ENCODE data around the gene PHF8.

Gene PHF8

DNA sequence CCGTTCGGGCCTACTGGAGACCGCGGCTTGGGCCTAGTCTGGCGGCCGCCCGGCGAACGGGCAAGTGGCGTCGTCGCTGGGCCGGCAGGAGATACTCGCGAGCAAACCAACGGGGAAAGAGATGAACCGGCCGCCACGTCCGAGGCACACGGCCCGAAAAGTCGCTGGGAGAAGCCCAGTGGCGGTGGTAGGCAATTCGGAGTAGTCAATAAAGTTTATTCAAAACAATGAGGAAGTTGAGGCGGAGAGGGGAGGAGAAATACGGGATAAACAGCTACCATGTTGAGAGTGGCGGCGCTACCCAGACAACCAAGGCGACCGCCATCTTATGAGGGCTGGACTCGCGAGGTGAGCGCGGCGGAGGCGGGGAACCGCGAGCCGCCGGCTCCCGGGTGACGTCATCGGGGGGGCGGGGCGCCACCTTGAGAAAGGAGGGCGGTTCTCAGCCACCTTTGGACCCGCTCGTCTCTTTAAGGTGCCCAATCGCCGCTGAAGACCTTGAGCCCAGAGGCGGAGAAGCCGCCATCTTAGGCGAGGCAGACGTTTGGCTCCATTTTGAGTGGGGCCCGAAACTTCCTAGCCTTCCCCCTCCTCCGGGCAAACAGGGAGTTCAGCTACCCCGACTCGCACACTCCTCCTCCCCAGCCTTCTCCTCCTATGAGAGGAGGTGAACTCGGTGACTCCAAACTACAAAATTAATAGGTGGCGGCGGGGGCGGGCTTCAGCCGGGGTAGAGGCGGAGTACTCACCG lies at the start of gene PHF8:
PHF8 (minus strand) TSS at position 348 of the 751 bp plus-strand sequence. CDS start 1,745 bp downstream, outside the sequence.
- DNase-seq (ENCODE audit: low read depth, low spot score), result peak; percentile 73

DNA sequence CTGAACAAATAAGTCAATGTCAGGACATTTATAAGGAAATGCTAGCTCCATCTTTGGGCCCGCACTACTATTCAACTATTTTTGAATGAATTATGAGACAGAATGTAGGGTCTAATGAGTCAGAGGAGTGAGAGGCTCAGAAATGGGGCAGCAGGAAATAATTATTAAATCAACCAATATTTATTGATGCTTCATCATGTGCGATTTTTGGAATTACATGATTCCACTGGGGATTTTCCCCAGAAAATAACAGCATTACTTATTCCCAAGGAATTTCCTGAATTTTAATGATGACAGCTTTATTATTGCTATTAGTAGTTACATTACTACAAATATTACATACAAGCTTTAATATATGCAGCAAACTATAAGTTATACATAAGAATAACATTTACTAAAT lies 49.3 kb upstream of the PHF8 start:
- DNase-seq (ENCODE audit: low read depth, low spot score), result no peak

DNA sequence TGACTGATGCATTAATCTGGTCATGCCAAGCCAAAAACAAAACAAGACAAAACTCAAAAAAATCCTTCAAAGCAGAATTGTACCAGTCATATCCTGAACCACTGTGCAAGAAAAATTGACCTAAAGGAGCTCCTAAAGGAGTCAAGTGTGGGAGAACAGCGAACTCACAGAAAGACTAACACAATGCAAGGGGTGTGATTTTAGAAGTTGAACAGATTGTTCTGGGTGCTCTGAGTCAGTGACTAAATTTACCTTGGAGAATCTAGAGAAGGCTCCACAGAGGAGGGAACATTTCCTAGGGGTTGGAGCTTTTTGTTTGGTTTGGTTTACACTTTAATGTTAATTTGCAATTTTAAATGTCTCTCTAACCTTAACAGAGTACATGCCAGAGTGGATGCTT lies 48.9 kb upstream of the PHF8 start:
- no peak for DNase-seq (ENCODE audit: low read depth, low spot score)

DNA sequence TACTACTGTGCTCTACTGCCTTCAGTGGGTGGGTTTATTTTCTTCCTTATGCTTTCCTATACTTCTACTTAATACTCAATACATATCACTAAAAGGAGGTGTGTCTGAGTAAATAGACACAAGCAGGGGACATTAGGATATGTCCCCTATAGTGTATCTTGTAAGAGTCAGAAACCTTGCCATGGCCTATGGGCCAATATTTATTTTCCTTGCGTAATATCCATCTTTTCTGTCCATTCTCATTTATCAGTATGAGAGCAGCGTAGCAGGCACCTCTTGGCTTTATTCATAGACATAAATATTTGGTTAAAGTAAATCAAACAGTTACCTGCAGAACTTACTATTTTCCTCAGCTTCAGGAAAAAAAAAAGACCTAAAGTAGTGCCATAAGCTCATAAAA lies 46.6 kb upstream of the PHF8 start:
- no peak for DNase-seq (ENCODE audit: low read depth, low spot score)

DNA sequence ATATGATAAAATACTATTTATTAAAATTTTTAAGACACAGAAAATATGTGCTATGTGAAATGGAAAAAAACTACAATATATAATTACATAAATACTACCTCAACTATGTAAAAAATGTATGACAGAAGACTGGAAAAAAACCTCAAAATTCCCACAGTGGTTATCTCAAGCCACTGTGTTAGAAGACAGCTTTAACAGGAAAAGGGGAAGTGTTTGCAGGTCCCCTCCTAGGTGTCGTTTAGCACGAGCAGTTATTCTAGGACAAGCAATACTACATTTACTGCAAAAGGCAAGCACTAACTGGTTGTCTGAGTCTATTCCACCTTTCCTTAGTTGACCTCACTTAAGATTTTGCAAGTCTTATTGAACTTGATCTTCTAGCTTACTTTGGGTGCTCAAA lies 44.9 kb upstream of the PHF8 start:
- no peak for DNase-seq (ENCODE audit: low read depth, low spot score)

DNA sequence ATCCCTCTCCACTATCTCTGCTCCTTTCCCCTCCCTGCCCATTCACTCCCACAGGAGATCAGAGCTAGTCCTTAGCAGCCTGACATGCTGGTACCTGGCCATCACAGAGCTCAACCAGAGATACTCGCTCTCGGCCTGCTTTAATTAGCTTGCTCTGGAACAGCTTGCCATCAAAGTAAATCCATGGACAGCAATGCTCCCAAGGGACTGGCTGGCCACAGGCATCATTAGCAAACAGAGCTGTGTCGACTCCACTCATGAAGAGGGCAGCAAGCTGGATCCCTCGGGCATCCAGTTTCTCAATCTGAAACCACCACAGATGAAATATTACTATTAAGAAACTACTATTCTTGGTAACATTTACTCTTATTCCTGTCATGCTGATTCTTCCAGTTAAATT lies 43.4 kb upstream of the PHF8 start:
- DNase-seq (ENCODE audit: low read depth, low spot score), result no peak

DNA sequence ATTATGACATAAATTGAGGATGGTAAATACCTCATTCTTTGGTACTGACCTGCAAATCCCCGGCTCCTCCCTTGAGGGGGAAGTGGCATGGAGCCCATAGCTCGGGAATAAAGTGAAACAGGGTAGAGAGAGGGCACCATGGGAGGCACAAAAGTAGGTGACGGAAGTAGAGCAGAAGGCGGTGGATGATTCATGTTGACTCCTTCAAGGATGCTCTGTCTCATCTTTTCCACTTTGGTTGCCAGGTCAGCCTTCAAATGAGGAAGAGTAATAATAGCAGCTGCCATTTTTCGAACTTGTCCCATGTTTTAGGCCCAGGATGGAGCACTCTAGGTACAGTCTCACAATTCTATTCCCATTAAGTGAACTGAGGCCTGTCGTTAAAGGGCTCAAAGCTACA lies 41.4 kb upstream of the PHF8 start:
- no peak for DNase-seq (ENCODE audit: low read depth, low spot score)

DNA sequence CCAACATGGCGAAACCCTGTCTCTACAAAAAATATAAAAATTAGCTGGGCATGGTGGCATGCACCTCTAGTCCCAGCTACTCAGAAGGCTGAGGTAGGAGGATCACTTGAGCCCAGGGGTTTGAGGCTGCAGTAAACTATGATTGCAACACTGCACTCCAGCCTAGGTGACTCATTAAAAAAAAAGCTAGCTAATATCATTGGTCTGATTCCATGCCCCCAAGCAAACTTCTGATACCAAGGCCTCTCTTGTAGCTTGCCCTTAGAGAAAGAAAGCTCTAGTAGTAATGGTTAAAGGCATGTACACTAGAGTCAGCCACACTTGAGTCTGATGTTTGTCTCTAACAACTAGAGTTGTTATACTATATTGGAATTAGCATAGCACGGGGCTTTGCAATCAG lies 32.6 kb upstream of the PHF8 start:
- no peak for DNase-seq (ENCODE audit: low read depth, low spot score)

DNA sequence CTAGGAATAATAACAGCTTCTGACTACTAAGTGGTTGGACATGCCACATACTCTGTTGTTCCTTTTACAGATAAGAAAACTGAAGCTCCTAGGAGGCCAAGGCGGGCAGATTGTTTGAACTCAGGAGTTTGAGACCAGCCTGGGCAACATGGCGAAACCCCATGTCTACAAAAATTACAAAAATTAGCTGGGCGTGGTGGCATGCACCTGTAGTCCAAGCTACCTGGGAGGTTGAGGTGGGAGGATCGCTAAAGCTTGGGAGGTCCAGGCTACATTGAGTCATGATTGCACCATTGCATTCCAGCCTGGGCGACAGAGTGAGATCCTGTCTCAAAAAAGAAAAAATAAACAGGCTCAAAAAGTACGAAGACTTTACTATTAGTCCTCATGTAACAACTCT lies 30.6 kb upstream of the PHF8 start:
- DNase-seq (ENCODE audit: low read depth, low spot score), result no peak

DNA sequence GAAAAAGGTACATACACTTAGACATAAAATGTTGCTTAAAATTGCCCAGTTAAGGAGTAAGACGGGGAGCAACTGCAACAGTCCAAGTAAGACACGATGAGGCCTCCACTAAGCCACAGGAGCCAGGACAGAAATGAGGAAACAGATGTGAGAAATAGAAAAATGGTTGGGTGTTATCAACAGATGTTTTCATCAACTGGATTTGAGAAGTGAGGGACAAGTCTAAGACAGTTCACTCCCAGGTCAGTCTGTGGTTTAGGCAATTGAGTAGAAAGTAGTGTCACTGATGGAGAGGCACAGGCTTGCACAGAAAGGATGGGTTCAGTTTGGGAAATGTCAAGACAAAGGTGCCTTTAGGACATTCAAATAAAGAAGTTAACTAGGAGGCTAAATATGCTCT lies 23.5 kb upstream of the PHF8 start:
- no peak for DNase-seq (ENCODE audit: low read depth, low spot score)

DNA sequence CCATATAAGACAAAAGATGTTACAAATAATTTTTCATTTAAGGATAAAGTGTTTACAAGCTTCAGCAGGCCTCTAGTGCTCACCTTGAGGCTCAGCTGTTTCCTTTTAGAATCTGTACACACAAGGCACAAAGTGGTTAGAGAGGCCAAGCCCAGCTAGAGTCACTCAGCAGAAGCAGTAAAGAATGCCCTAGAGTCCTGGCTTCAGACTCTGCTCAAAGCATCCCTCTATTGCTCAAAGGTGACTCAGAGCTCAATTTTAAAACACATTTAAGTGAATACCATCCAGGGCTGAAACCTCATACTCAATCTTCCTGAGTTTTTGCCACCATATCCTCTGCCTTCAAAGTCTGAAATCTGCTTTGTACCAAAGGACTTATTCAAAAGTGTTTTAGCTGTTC lies 22.6 kb upstream of the PHF8 start:
- no peak for DNase-seq (ENCODE audit: low read depth, low spot score)

DNA sequence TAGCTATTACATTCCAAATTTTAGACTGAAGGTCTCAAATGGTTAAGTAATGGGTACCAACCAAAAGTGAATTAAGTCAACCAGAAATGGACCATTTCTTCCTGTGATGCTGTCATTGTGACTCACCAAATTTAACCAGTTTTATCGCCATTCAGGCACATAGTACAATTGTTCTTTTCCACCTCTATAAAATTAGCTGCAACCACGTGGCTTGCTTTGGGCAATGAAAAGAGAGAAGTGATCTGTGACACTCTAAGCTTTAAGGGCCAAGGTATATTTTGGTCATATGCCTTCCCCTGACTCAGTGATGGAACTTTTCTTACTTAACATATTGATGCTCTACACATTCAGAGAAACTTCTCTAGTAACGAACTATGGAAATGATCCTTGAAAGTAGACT lies 20.3 kb upstream of the PHF8 start:
- no peak for DNase-seq (ENCODE audit: low read depth, low spot score)

DNA sequence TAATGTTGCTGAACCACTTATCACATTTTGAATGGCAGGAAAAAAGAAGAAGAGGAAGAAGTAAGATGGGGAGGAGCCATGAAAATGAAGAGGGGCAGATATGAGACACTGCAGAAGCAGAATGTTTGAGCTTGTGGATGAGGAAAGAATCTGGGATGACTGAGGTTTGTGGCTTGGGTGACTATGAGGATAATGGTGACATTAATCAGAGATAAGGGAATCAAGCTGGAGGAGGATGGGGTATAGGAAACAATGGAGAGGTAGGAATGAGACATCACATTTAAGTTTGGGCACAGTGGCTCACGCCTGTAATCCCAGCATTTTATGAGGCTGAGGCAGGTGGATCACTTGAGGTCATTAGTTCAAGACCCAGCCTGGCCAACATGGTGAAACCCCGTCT lies 19.1 kb upstream of the PHF8 start:
- no peak for DNase-seq (ENCODE audit: low read depth, low spot score)

DNA sequence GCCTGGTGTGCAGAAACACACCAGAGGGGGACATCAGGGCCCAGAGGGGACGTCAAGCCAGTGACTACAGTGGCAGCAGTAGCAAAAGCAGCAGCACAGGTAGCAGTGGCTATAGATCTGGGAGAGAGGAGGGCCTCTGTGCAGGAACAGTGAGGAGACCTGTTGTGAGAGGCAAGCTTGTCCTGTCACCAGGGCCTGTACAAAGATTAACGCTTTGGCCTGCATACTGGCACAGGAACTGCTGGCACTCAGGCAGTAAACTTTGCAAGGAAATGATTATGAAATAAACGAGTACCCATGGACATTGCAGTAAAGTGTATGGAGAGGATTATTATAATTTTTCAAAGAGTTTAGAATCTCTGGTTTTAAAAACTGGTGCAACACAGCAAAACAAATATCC lies 5.5 kb upstream of the PHF8 start:
- no peak for DNase-seq (ENCODE audit: low read depth, low spot score)

DNA sequence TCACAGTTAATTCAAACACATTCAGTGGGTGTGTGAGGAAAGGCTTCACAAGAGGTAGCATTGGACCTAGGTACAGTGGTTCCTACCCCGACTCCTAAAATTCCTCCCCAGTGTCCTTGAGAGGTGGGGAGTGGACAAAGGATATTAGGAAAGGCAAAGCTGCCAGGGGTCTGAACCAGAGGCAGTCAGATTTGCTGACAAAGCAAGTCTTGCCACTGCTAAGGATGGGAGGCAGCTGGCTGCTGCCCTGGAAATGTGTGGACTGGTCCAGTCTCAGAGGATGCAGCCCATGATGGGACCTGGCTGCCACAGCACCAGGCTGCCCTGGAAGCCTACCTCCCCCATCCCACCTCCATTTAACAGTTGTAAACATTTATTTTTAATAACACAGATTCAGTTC lies 4.1 kb upstream of the PHF8 start:
- DNase-seq (ENCODE audit: low read depth, low spot score), result no peak

DNA sequence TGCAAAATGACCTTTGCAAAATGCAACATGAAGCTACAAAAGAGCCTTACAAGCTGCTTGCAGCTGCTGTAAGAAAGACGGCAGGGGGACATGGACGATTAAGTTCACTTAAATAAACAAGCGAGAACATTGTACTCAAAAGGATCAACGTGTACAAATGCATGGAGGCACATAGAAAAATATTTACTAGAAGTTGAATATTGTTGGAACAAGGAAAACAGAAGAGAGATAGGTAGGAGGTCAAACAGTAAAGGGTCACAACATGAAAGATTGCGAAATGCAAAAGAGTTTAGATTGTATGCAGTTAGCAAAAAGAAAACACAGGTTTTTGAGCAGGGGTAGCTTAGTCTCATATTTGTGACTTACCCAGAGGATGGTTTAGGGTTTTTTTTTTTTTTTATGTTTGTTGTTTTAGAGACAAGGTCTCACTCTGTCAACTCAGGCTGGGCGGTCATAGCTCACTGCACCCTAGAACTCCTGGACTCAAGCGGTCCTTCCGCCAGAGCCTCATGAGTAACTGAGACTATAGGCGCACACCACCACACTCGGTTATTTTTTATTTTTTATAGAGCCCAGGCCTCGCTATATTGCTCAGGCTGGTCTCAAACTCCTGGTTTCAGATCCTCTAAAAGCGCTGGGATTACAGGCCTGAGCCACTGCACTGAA lies 1.4 kb upstream of the PHF8 start:
- DNase-seq (ENCODE audit: low read depth, low spot score), result no peak

DNA sequence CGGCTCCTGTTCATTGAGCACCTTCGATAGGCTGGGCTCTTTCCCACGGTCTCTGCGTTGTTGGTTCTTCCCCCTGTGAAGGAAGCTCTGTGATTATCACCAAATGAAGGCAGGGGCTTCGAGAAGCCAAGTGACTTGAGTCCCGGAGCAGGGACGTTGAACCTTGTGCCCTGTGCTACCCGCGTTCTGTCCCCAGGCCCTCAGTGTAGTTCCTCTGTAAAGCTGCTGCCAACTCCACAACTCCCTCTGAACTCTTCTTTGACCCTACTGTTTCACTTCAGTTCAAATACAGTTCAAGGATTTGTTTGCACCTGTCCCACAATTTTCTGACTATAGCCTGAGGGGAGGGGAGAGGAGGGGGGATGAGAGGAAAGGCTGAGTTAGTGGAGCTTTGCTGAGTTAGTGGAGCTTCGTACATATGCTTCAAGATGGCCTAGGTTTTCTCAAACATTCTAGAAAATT lies 635 bp upstream of the PHF8 start:
- DNase-seq (ENCODE audit: low read depth, low spot score), result no peak

DNA sequence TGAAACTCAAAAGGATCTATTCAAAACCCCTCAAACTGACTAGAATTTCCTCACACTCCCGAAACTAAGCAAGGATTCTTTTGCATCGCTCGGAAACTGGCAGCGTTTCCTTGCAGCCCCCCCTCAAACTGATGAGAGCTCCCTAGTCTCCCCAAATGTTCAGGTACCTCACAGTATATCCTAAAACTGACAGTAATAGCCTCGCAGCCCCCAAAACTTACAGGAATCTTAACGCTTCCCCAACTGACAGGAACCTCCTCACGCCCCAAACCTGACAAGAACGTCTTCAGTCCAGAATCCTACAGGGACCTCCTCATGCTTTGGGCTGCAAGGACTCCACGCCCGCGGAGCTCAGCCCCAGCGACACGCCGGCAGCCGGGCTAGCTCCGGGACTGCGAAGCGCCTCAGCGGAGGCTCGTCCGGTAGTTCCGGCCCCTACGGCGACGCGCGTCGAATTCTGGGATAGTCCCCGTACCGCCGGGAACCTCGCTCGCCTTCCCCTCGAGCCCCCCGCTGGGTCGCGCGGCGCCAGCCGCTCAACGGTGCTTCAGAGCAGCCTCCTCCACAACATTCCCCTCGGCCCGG lies 640 bp downstream of the PHF8 start:
- DNase-seq (ENCODE audit: low read depth, low spot score), result no peak

DNA sequence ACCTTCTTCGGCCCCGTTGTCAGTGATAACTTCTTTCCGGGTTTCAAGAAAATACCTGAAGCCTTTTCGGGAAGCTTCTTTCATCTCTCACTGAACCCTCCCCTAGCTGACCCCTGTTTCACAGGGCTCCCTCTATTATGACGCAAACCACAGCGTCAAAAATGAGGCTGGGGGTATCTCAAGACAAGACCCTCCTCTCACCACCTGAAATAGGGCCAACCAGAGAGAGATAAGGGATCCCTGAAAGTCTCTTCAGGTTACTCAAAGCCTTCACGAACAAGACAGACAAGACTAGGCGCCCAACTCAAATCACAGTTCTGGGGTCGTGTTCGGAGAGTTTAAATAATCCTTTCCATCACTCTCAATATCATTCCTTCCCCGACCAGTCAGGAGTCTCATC lies 1.2 kb downstream of the PHF8 start:
- DNase-seq (ENCODE audit: low read depth, low spot score), result no peak

DNA sequence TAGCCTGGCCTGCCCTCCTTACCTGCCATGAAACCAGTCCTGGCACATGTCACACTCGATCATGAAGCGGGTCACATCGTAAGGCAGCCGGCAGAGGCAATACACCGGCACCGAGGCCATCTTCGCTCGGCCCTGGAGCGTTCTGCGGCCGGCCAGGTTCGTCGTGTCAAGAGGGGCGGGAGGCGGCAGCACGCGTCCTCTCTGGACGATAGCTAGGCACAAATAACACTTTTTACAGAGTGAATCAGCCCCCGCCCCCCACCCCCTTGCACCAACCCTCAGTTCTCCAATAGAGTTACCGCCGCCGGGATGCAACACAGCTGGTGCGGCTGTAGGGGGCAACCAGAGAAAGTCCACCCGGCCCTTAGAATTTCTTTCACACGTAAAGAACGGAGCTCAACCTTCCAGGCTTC lies 1.7 kb downstream of the PHF8 start:
- DNase-seq (ENCODE audit: low read depth, low spot score), result no peak

DNA sequence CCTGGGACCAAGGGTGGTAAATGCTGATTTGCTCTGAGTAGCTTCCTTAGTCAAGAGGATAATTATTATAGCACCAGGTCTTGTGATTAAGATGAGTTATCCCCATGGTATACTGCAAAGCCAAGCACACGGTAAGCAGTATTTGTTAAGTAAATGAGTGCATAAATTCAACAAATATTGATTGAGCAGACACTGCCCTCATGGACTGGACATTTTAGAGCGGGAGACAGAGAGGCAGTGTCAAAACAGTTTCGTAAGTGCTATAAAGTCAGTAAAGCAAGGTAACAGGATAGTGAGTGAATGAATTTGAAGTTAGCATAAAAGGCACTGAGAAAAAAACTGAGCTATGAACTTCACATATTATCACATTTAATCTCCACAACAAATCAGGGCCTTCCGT lies 13.9 kb downstream of the PHF8 start:
- no peak for DNase-seq (ENCODE audit: low read depth, low spot score)

DNA sequence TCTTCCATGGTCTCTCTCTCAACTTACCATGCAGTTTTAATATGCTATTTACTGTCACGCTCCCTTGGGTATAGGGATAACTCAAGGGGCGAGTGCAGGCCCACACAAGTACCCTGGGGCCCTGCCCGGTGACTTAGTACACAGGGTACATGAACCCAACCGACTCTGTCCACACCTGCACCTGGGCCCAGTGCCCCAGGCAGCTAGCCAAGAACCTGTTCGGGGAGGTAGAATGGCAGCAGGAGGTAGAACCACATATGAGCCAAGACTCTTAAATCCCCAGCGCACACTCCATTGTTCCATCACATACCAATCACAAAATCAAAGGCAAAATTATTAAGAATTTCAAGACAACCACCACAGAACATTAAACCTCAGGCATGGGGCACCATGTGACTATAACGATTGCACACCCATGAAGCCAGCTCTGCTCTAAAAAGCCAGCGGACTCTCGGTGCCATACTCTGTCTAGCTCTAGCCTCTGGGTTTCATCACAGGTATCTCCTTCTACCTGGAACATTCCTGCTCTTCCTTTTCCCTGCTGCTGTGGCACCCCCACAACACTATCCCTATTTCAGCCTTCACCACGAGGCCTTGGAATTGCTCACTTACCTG lies 14.6 kb downstream of the PHF8 start:
- no peak for DNase-seq (ENCODE audit: low read depth, low spot score)

DNA sequence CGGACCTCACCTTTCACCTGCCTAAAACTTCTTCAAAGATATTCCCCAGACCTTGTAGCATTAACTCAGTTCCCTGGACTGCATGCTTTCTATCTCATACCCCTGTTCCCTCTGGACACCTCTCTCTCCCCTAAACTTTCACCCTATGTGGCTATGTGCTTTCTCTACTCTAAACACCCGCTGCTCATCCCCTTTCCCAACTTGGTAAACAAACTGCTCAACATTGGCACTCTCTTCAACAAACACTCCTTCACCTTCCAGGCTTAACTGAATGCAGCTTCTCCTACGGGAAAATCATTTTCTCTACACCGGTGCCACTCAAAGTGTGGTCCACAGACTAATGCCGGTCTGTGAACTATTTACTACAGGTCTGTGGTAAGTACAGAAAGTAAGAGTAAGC lies 19.9 kb downstream of the PHF8 start:
- no peak for DNase-seq (ENCODE audit: low read depth, low spot score)
